ENCODE measurements around the gene ZRANB1.

ZRANB1 gene

DNA sequence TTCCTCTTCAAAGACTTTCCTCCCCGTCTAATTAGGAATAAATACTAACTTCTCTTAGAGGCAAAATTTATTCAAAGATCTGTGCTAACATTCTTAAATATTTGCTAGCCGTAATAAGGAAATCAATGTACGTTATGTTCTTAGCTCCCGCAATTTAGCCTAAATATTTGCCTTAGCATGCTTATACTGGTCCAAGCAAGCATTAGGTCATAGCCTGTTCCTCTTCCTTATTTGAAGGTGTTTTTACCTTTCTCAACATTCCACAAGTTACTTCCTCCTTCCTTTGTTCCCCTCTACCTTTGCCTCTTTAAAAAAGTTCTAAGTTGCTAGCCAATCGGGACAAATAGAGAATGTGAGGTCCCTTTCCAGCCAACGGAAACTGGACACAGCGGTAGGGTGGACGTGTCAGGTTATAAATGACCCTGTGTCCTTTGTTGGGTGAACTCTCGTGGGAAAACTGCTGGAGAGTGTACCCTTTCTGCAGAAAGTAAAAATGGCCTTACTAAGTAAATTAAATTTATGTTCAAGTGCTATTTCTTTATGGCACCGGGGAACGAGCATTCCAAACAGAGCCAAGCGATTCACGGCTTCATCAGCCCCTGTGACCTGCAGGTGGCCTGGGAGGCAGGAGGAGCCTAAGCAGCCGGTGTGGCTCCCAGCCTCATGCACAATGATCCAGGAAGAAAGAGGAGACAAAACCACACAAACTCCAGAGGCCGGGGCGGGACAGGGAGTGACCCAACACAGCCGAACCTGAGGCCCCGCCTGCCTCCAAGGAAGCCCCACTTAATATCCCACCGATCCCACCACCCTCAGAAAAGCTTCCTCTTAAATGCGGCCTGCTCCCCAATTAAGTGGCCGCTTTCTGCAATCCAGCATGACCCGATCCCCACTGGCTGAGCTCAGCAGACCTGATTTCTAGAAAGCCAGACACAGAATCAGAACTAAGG, 67.0 kb downstream of the ZRANB1 start:
- DNase-seq, result no peak

- DNase-seq, result no peak
These were observed 67.8 kb downstream of the ZRANB1 start for GRCh38 chr10:125009661-125010161.

GRCh38 chr10:125010362-125010761, 68.4 kb downstream of the ZRANB1 start:
- DNase-seq, result no peak

- no peak for DNase-seq
These were observed 69.4 kb downstream of the ZRANB1 start for GRCh38 chr10:125011171-125011925.

DNA sequence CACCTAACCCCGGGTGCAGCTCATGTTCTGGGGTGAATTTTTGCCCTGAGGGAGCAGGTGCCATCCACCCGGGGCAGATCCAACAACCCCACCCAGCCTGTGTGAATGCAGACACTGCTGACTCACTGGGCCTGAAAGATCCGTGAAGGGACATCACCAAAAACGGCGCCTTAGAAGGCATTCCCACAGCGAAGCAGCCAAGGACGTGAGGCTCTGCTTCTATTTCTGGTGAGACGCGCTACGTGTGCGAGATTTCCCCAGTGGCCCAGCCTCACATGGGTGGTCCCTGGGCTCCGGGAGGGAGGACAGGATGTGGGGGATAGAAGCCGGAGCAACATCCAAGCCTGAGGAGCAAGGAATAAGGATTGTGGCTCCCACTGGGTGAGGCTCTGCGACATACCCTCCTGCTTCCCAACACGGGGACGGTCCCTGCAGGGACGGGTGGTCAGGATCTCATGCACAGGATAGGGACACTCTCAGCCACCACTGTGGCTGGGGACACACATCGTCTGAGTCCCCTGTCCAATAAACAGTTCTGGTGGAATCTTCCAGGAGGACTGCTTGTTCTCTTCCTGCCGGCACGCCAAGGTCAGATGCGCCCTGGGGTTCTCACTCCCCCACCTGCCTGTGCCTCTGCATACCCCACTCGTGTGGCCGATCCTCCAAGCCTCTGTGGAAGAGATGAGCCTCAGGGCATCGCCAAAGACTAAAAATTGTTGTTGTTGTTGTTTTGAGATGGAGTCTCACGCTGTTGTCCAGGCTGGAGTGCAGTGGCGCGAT, 70.2 kb downstream of the ZRANB1 start:
- DNase-seq, result no peak

DNA sequence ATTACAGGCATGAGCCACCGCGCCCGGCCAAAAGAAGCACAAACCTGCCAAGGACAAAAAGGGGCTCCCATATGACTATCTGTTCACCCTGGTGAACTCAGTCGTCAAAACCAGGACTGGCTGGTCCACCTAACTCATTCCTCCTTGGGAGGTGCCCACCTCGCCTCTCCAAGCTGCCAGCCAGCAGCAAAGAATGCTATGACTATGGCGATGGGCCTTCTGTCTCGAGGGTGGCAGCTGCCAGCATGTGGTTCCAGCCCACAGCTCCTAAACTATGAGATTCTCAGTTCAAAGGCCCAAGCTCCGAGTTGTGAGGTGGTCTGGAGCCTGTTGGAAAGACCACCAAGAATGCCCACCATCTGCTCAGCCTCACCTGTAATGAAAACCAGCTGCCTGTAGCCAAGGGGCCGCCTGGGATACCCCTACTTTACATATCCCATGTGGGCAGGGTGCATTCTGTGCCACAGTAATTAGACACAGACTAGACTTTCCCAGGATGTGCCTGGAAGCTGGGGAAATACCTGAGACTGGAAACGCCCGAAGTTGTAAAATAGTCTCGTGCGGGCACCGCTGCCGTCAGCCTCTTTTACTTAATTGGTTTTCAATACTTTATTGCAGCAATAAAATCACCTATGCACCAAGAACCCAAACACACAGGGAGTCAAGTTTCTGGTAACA, 71.1 kb downstream of the ZRANB1 start:
- no peak for DNase-seq

- DNase-seq, result no peak
These were observed 71.6 kb downstream of the ZRANB1 start for GRCh38 chr10:125013529-125013872.

DNA sequence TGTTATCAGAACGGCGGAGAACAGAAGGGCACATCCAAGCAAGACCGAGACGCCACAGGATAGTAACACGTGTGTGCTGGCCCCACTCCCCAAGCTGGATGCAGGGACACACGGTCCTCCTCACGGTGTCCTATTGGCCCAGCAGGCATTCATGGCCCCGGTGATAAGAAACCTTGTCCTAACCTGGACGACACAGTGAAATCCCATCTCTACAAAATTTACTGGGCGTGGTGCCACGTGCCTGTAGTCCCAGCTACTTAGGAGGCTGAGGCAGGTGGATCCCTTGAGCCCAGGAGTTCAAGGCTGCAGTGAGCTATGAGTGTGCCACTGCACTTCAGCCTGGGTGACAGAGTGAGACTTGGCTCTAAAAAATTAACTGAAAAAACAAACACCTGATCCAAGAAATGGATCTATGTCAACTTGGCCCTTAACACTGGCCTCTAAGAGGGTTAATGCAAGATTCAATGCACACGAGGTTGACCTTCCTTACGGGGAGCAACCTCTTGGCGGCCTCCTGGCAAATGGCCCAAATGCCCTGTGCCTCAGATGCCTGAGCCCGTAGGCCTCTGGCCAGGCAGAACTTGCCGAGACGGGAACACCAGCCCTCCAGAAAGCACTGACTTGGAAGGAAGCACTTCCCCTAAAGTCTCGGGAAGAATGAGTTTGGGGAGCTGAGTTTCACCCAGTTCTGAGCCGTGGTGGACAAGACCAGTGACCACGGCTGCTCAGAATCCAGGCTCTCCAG, 72.3 kb downstream of the ZRANB1 start:
- DNase-seq, result no peak

DNA sequence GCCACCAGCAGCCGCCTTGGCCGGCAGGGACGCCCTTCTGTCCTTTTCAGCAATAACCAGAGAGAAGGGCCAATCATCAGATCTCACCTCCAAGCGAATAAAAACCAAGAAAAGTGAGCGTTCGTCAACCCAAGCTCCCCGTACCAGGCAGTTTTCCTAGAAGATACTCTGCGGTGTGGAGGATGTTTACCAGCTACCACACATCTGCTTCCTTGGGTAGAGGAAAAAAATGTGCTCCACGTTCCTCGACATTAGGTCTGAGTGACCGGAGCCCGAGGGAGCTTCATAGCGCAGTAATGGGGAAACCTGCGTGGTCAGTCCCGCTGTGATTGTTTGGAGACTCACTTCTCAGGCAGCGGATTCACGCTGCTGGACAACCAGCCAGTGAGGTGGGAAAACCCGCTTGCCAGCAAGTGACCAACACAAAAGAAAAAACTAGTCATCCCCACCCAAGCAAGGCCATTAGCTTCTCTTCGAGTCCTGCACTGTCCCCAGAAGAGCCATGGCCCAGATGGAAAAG, 73.0 kb downstream of the ZRANB1 start:
- no peak for DNase-seq

DNA sequence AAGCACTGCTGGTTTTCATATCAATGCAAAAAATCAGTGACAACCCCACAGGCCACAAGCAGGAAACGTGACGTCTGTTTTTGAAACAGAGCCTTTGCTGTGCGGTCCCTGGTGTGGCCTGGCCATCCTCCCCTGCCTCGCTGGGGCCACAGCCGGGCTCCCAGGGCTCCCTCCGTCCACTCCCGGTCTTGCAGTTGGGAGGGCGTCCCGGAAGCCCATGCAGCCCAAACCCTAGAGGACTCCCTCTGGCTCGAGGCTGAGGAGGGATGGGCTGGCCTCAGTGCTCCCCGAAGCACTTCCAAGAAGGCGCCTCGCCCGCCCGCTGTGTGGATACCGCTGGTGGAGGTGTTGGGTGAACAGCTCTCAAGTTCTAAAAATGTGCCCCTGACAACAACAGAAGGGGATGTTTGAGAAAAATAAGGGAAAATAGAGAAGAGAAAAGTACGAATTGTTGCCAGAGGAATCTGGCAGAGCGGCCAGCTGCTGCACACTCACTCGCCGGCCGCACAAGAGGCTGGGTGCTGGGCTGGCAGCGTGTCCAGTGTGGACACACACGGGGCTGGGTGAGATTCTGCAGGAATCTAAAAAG, 73.5 kb downstream of the ZRANB1 start:
- no peak for DNase-seq

DNA sequence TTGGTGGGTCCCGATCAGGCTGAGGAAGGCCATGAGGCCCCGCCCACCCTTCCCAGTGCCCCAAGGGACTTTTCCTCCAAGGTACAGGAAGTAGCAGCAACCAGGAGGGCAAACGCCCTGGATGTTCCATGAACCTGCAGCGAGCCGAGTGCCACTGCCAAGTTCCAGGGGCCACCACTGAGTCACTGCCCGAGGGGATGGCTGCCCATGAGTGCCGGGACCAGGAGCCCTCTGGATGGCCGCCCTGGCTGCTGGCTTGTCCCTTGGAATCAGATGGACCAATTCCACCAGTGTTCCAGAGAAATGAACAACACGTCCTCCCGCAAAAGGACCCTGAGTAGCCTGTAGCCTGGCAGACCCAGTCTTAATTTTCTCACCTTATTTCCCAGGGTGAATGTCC, 74.2 kb downstream of the ZRANB1 start:
- DNase-seq, result no peak

- no peak for DNase-seq
These were observed 74.8 kb downstream of the ZRANB1 start for GRCh38 chr10:125016611-125017202.

GRCh38 chr10:125017547-125018298, 75.8 kb downstream of the ZRANB1 start:
- no peak for DNase-seq

GRCh38 chr10:125018576-125019143, 76.7 kb downstream of the ZRANB1 start:
- peak; percentile 62 to 74 for DNase-seq

- DNase-seq, result no peak
These were observed 78.5 kb downstream of the ZRANB1 start for GRCh38 chr10:125020386-125020785.

- DNase-seq, result no peak
These were observed 78.9 kb downstream of the ZRANB1 start for GRCh38 chr10:125020871-125021270.

GRCh38 chr10:125021686-125022344, 79.9 kb downstream of the ZRANB1 start:
- no peak for DNase-seq

GRCh38 chr10:125022671-125023070, 80.7 kb downstream of the ZRANB1 start:
- no peak for DNase-seq

DNA sequence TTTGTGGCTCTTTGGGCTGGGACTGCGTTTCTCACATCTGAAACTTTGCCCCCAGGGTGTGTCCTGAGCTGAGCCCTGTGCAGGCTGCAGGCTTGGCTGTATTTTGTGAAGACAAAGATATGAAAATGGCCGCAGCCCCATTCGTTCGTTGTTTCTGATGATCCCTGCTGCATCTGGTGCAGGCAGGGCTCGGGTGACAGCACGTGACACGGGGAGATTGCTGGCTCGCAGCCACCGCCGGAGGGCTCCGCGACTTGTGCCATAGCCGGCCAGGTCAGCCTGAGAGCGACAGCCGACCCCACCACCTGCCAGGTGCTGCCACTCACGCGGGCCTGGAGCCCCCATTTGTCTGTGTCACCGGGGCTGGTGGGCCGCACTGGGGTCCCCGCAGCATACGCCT, 81.3 kb downstream of the ZRANB1 start:
- no peak for DNase-seq
